K562 treated with DMSO at 1 percent for 48 hours (cell line): ENCODE results near the gene DAB2. TPM values are rescaled to one million over a fixed set of nuclear protein-coding genes. Genes with fewer than 3 reads are reported as not detected.

ENCODE experiments used
- total RNA-seq: library from RNA; unstranded; fragments of 300-600 nt; gene quantifications from 2 replicates; pipeline ENCODE4 v1.2.3, GENCODE V29; 2022; ENCODE audit warnings: low replicate concordance; ENCODE audit errors: extremely low read depth

The DAB2 gene
- not detected in 2 replicates for total RNA-seq

GRCh38 chr5:39424736-39425637 is at the start of gene DAB2:
TSS of gene DAB2 (minus strand) at chr5:39424980. CDS start at chr5:39394320, 30,660 bp downstream.

DNA sequence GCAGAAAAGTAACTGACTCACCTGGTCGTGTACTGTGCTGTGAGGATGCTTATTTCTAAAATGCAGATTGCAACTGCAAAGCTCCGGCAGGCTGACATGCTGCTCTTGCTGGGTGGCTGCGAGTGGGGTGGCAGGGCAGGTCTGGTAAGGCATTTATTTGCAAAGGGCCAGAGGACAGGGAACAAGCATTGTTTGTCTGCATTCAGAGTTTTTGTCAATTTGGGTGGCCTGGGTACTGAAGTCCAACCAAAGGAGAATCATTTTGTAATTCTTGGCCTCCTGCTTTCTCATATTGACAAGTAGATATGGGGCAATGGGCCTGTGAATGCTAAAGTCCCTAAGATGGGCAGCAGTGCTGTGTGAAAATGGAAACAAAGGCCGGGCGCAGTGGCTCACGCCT is 60.4 kb downstream of the DAB2 start, which contains the start of gene C9:
C9 (minus strand) TSS at position 129 of the 400 bp plus-strand sequence; CDS start at position 98, 31 bp downstream.

Other genes starting within 250 kb of the DAB2 start
- not detected in 2 replicates for gene FYB1, start 205.4 kb downstream of the DAB2 start, total RNA-seq
- not detected in 2 replicates for gene C9, start 60.5 kb downstream of the DAB2 start, total RNA-seq